Measurements from ENCODE around the gene PLXND1.

The PLXND1 gene

DNA sequence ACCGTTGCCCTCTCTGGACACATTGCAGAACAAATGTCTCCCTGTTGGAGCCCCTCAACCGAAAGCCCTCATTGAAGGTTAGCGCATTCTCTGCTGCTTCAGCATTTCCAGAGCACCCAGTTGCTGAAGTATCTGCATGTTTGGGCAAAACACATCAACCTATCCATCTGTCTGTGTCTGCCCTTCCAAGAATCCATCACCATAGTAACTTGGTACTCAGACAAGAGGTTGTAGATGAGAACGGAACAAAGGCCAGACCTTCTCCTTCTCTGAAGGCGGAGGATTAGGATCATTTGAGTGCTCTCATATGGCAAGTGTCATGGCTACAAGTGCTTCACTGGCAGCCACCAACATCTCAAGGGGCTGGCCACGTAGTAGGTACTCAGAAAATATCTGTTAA, 101.1 kb downstream of the PLXND1 start:
- Histone ChIP-seq H3K79me2 (no peaks in the 10 kb centered on the region), H3K9me3 (ENCODE audit: control insufficient read depth, low read length) (no peaks in the 10 kb centered on the region), H2AFZ (no peak overlapping the region), H3K4me1 (no peaks in the 10 kb centered on the region), H3K36me3 (ENCODE audit: control insufficient read depth, insufficient read depth, low read length) (no peaks in the 10 kb centered on the region), H3K4me3 (ENCODE audit: low read depth, low read length) (no peak overlapping the region), H3K27ac (no peak overlapping the region), H3K4me2 (ENCODE audit: low read length) (no peak overlapping the region), H3K27me3 (ENCODE audit: control insufficient read depth, insufficient read depth, low read length) (no peaks in the 10 kb centered on the region), H3K9ac (no peak overlapping the region)
- TF ChIP-seq, protein P1, sequence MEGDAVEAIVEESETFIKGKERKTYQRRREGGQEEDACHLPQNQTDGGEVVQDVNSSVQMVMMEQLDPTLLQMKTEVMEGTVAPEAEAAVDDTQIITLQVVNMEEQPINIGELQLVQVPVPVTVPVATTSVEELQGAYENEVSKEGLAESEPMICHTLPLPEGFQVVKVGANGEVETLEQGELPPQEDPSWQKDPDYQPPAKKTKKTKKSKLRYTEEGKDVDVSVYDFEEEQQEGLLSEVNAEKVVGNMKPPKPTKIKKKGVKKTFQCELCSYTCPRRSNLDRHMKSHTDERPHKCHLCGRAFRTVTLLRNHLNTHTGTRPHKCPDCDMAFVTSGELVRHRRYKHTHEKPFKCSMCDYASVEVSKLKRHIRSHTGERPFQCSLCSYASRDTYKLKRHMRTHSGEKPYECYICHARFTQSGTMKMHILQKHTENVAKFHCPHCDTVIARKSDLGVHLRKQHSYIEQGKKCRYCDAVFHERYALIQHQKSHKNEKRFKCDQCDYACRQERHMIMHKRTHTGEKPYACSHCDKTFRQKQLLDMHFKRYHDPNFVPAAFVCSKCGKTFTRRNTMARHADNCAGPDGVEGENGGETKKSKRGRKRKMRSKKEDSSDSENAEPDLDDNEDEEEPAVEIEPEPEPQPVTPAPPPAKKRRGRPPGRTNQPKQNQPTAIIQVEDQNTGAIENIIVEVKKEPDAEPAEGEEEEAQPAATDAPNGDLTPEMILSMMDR (IDR thresholded peaks at IDR 0.05), result no peak
